Large intestine (tissue), 3 donors: ENCODE results near the gene KLC3. TPM values are rescaled to one million over a fixed set of nuclear protein-coding genes. Genes with fewer than 3 reads are reported as not detected.
"Not testable (repeated sequence)": the region's sequence is repeated elsewhere in the genome, so short reads cannot be mapped to it uniquely, and the experiment has no call there.

Experiments used
- DNase-seq, 2 donors: peaks; one replicate each; pipeline versions ENCODE4 v3.0.0 to v3.0.0-alpha.2; 2013
- H3K27ac ChIP-seq: one replicate; pipeline ENCODE4 v1.5.1; 2013; ENCODE audit warnings: low read length
- H3K27me3 ChIP-seq: 2 replicates; pipeline ENCODE4 v1.6.1; 2013; ENCODE audit warnings: low read length; ENCODE audit not compliant: control insufficient read depth, insufficient read depth
- H3K36me3 ChIP-seq: 2 replicates; pipeline ENCODE4 v1.6.1; 2013; ENCODE audit warnings: low read length; ENCODE audit not compliant: control insufficient read depth, insufficient read depth
- H3K4me1 ChIP-seq: one replicate; pipeline ENCODE4 v1.6.1; 2013; ENCODE audit warnings: low read length; ENCODE audit not compliant: control insufficient read depth, insufficient read depth
- H3K4me3 ChIP-seq: one replicate; pipeline ENCODE4 v1.5.1; 2013; ENCODE audit warnings: low read length
- H3K9me3 ChIP-seq: one replicate; pipeline ENCODE4 v1.6.1; 2013; ENCODE audit warnings: mild to moderate bottlenecking, low read depth, low read length, moderate library complexity; ENCODE audit not compliant: control insufficient read depth
- WGBS: methylation state at CpG from one replicate; pipeline ENCODE4 v1.1.5; 2013; ENCODE audit warnings: low lambda C conversion rate; ENCODE audit not compliant: insufficient coverage; 5-methylcytosine and 5-hydroxymethylcytosine counted together
- polyA plus RNA-seq: library from polyadenylated mRNA; unstranded; fragments of 120-200 nt; gene quantifications from one replicate; pipeline ENCODE4 v1.2.1, GENCODE V29; 2013

Gene KLC3
- polyA plus RNA-seq, 1 donor: 0.04 TPM

- H3K36me3 ChIP-seq: peaks cover 4% of the 10 kb centered on the region
- H3K27ac ChIP-seq: no peak overlapping the region
- H3K4me3 ChIP-seq: no peak overlapping the region
- peaks cover 4% of the 10 kb centered on the region for H3K27me3 ChIP-seq
- 100% methylated on average over 1 of the region's 12 CpGs for WGBS
- H3K9me3 ChIP-seq: peaks cover 9% of the 10 kb centered on the region
- no peak for DNase-seq
- no peaks in the 10 kb centered on the region for H3K4me1 ChIP-seq
Measured at GRCh38 chr19:45303269-45304060, 37.1 kb upstream of the KLC3 start.

GRCh38 chr19:45304141-45304926 lies 36.2 kb upstream of the KLC3 start:
- Histone ChIP-seq H3K9me3 (peaks cover 9% of the 10 kb centered on the region), H3K4me1 (no peaks in the 10 kb centered on the region), H3K4me3 (no peak overlapping the region), H3K36me3 (peaks cover 4% of the 10 kb centered on the region), H3K27ac (no peak overlapping the region), H3K27me3 (peaks cover 4% of the 10 kb centered on the region)
- no peak for DNase-seq
- no CpG with 5 or more reads among the region's 4 CpGs for WGBS

GRCh38 chr19:45305007-45305406 lies 35.5 kb upstream of the KLC3 start:
- H3K36me3 ChIP-seq: peaks cover 4% of the 10 kb centered on the region
- no peaks in the 10 kb centered on the region for H3K4me1 ChIP-seq
- no peak overlapping the region for H3K4me3 ChIP-seq
- H3K27me3 ChIP-seq: peaks cover 4% of the 10 kb centered on the region
- WGBS: no CpG with 5 or more reads among the region's 4 CpGs
- DNase-seq: no peak
- H3K9me3 ChIP-seq: peaks cover 9% of the 10 kb centered on the region
- no peak overlapping the region for H3K27ac ChIP-seq

GRCh38 chr19:45305421-45305820 lies 35.1 kb upstream of the KLC3 start:
- WGBS: no CpG with 5 or more reads among the region's 5 CpGs
- Histone ChIP-seq H3K27me3 (peaks cover 4% of the 10 kb centered on the region), H3K36me3 (peaks cover 2% of the 10 kb centered on the region), H3K4me3 (no peak overlapping the region), H3K9me3 (peaks cover 9% of the 10 kb centered on the region), H3K4me1 (no peaks in the 10 kb centered on the region), H3K27ac (no peak overlapping the region)
- DNase-seq: no peak

- no peaks in the 10 kb centered on the region for H3K36me3 ChIP-seq
- WGBS: no CpG with 5 or more reads among the region's 9 CpGs
- no peak overlapping the region for H3K27ac ChIP-seq
- H3K4me1 ChIP-seq: no peaks in the 10 kb centered on the region
- no peak for DNase-seq
- peaks cover 9% of the 10 kb centered on the region for H3K9me3 ChIP-seq
- peaks cover 4% of the 10 kb centered on the region for H3K27me3 ChIP-seq
- H3K4me3 ChIP-seq: no peak overlapping the region
Measured at GRCh38 chr19:45306040-45306439, 34.5 kb upstream of the KLC3 start.

- Histone ChIP-seq H3K4me1 (no peaks in the 10 kb centered on the region), H3K9me3 (peaks cover 9% of the 10 kb centered on the region), H3K36me3 (no peaks in the 10 kb centered on the region), H3K27me3 (peaks cover 4% of the 10 kb centered on the region), H3K4me3 (no peak overlapping the region), H3K27ac (no peak overlapping the region)
- DNase-seq: no peak
- WGBS: no CpG with 5 or more reads among the region's 18 CpGs
Measured at GRCh38 chr19:45306518-45307027, 34.0 kb upstream of the KLC3 start.

- Histone ChIP-seq H3K9me3 (peaks cover 9% of the 10 kb centered on the region), H3K4me1 (no peaks in the 10 kb centered on the region), H3K27ac (no peak overlapping the region), H3K4me3 (no peak overlapping the region), H3K36me3 (no peaks in the 10 kb centered on the region), H3K27me3 (peaks cover 4% of the 10 kb centered on the region)
- WGBS: no CpG with 5 or more reads among the region's 19 CpGs
- no peak for DNase-seq
Measured at GRCh38 chr19:45307361-45307760, 33.2 kb upstream of the KLC3 start.

- no CpG with 5 or more reads among the region's 8 CpGs for WGBS
- H3K9me3 ChIP-seq, DNase-seq, H3K4me3 ChIP-seq, H3K4me1 ChIP-seq, H3K27me3 ChIP-seq, H3K27ac ChIP-seq, H3K36me3 ChIP-seq: not testable (repeated sequence)
Measured at GRCh38 chr19:45309322-45309721, 31.2 kb upstream of the KLC3 start.

GRCh38 chr19:45311621-45312020 lies 28.9 kb upstream of the KLC3 start:
- H3K4me1 ChIP-seq: no peaks in the 10 kb centered on the region
- H3K27me3 ChIP-seq: peaks cover 19% of the 10 kb centered on the region
- no peaks in the 10 kb centered on the region for H3K36me3 ChIP-seq
- no peak for DNase-seq
- H3K27ac ChIP-seq: no peak overlapping the region
- H3K9me3 ChIP-seq: peaks cover 7% of the 10 kb centered on the region
- no CpG with 5 or more reads among the region's 18 CpGs for WGBS
- no peak overlapping the region for H3K4me3 ChIP-seq

GRCh38 chr19:45312285-45312684 lies 28.3 kb upstream of the KLC3 start:
- H3K27ac ChIP-seq, H3K9me3 ChIP-seq: not testable (repeated sequence)

More at GRCh38 chr19:45312285-45312684, 28.3 kb upstream of the KLC3 start:
- H3K36me3 ChIP-seq, H3K4me3 ChIP-seq, H3K4me1 ChIP-seq, DNase-seq: not testable (repeated sequence)
- peaks cover 18% of the 10 kb centered on the region for H3K27me3 ChIP-seq
- 93% methylated on average over 2 of the region's 14 CpGs for WGBS
